ENCODE results near the gene MSMB.
"Not testable (repeated sequence)": the region's sequence is repeated elsewhere in the genome, so short reads cannot be mapped to it uniquely, and the experiment has no call there.

The MSMB gene

GRCh38 chr10:46069771-46070463 is 23.8 kb upstream of the MSMB start:
- no peak for DNase-seq (ENCODE audit: low spot score)

GRCh38 chr10:46068905-46069304 is 22.8 kb upstream of the MSMB start:
- no peak for DNase-seq (ENCODE audit: low spot score)

GRCh38 chr10:46068117-46068516 is 22.0 kb upstream of the MSMB start:
- DNase-seq (ENCODE audit: low spot score), result no peak

GRCh38 chr10:46064269-46064817 is 18.3 kb upstream of the MSMB start:
- no peak for DNase-seq (ENCODE audit: low spot score)

GRCh38 chr10:46062723-46063428 is 16.8 kb upstream of the MSMB start:
- no peak for DNase-seq (ENCODE audit: low spot score)

- DNase-seq (ENCODE audit: low spot score), result no peak
These were observed 14.6 kb upstream of the MSMB start for GRCh38 chr10:46060706-46061105.

GRCh38 chr10:46057927-46058326 is 11.9 kb upstream of the MSMB start:
- not testable (repeated sequence) for DNase-seq (ENCODE audit: low spot score)

GRCh38 chr10:46057038-46057437 is 11.0 kb upstream of the MSMB start:
- DNase-seq (ENCODE audit: low spot score), result no peak

- no peak for DNase-seq (ENCODE audit: low spot score)
These were observed 9.7 kb upstream of the MSMB start for GRCh38 chr10:46055771-46056170.

GRCh38 chr10:46053534-46054434 is 7.7 kb upstream of the MSMB start:
- DNase-seq (ENCODE audit: low spot score), result no peak

- no peak for DNase-seq (ENCODE audit: low spot score)
These were observed 6.8 kb upstream of the MSMB start for GRCh38 chr10:46052791-46053375.

- no peak for DNase-seq (ENCODE audit: low spot score)
These were observed 6.2 kb upstream of the MSMB start for GRCh38 chr10:46052057-46052790.

GRCh38 chr10:46050941-46051623 is 5.0 kb upstream of the MSMB start:
- DNase-seq (ENCODE audit: low spot score), result no peak

GRCh38 chr10:46049497-46049831 is 3.4 kb upstream of the MSMB start:
- DNase-seq (ENCODE audit: low spot score), result not testable (repeated sequence)

GRCh38 chr10:46048152-46048551 is 2.1 kb upstream of the MSMB start:
- no peak for DNase-seq (ENCODE audit: low spot score)

- DNase-seq (ENCODE audit: low spot score), result no peak
These were observed 3.5 kb downstream of the MSMB start for GRCh38 chr10:46042527-46042926.

- no peak for DNase-seq (ENCODE audit: low spot score)
These were observed 6.1 kb downstream of the MSMB start for GRCh38 chr10:46040004-46040403.

GRCh38 chr10:46037107-46037825 is 8.8 kb downstream of the MSMB start:
- DNase-seq (ENCODE audit: low spot score), result no peak

- DNase-seq (ENCODE audit: low spot score), result no peak
These were observed 9.9 kb downstream of the MSMB start for GRCh38 chr10:46035923-46036849.

Measured in AG20443 (cell line).